D341Med (cell line): Measurements from ENCODE around the gene CABP4.
A peak's percentile ranks its signal among the peaks of the same experiment; 100 is the strongest.
"Not testable (repeated sequence)": the region's sequence is repeated elsewhere in the genome, so short reads cannot be mapped to it uniquely, and the experiment has no call there.

Experiments
- DNase-seq: peaks from one replicate; pipeline ENCODE4 v3.0.0; 2012; ENCODE audit warnings: low spot score

CABP4 gene

GRCh38 chr11:67419325-67420049 is 35.7 kb upstream of the CABP4 start:
- DNase-seq, result no peak

GRCh38 chr11:67420147-67420645 is 35.0 kb upstream of the CABP4 start:
- no peak for DNase-seq

DNA sequence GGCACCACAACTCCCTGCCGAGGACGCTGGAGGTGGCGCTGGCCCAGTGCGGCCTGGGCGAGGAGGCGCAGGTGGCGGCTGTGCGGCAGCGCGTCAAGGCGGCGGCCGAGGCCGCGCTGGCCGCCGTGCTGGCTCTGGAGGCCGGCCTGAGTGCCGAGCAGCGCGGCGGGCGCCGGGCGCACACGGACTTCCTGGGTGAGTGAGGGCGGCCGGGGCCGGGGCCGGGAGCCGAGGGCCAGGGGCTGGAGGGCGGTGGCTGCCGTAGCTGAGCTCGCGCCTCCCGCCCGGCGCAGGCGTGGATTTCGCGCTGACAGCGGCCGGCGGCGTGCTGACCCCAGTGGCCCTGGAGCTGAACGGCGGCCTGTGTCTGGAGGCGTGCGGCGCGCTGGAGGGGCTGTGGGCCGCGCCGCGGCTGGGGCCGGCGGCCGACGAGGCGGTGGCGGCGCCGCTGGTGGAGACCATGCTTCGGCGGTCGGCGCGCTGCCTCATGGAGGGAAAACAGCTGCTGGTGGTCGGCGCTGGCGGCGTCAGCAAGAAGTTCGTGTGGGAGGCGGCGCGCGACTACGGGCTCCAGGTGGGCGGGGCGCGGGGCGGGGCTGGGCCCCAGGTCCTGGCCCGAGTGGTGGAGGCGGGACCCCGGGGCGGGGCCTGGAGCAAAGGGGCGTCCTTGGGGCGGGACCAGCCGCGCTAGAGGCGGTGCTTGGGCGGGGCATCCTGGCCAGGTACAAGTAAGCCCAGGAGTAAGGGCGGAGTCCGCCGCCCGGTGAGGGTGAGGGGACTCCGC is 34.3 kb upstream of the CABP4 start:
- DNase-seq, result peak; percentile 98

DNA sequence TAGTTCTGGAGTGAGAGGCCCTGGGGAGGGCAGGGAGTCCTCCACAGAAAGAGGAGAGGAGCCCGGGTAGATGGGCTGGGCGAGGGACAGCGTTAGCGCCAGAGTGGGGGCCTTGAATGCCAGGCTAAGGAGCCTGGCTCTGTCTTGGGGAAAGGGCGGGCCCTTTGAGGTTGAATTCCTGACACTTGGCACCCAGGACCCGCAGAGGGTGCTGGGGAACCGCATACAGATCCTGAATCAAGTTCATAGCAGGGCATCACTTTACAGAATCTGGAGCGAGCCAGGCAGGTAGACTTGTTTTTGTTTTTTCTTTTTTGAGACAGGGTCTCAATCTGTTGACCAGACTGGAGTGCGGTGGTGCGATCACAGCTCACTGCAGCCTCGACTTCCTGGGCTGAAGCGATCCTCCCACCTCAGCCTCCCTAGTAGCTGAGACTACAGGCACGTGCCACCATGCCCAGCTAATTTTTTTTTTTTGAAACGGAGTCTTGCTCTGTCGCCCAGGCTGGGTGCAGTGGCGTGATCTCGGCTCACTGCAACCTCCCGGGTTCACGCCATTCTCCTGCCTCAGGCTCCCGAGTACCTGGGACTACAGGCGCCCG is 33.6 kb upstream of the CABP4 start:
- DNase-seq, result no peak

GRCh38 chr11:67422891-67423290 is 32.3 kb upstream of the CABP4 start:
- no peak for DNase-seq

GRCh38 chr11:67423466-67423865 is 31.7 kb upstream of the CABP4 start:
- DNase-seq, result no peak

DNA sequence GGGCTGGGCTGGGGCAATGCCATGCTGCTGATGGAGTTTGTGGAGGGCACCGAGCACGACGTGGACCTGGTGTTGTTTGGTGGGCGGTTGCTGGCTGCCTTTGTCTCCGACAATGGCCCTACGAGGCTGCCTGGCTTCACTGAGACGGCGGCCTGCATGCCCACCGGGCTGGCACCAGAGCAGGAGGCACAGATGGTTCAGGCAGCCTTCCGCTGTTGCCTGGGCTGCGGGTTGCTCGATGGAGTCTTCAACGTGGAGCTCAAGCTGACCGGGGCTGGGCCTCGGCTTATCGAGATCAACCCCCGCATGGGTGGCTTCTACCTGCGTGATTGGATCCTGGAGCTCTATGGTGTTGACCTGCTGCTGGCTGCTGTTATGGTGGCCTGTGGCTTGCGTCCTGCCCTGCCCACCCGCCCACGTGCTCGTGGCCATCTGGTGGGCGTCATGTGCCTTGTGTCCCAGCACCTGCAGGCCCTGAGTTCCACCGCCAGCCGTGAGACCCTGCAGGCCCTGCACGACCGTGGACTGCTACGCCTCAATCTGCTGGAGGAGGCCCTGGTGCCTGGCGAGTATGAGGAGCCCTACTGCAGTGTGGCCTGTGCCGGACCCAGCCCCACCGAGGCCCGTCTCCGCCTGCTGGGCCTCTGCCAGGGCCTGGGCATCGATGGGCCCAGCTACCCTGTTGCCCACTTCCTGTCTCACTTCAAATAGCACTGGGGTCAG is 31.1 kb upstream of the CABP4 start:
- no peak for DNase-seq

DNA sequence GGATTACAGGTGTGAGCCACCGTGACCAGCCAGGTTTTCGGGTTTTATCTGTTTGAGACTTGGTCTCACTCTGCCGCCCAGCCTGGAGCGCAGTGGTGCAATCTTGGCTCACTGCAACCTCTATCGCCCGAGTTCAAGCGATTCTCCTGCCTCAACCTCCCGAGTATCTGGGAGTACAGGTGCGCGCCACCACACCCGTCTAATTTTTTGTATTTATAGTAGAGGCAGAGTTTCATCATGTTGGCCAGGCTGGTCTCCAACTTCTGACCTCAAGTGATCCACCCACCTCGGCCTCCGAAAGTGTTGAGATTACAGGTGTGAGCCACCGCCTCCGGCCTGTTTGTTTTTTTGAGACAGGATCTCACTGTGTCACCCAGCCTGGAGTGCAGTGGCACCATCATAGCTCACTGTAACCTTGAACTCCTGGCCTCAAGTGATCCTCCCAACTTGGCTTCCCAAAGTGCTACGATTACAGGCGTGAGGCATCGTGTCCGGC is 27.7 kb upstream of the CABP4 start:
- not testable (repeated sequence) for DNase-seq

- DNase-seq, result peak; percentile 97
These were observed 26.8 kb upstream of the CABP4 start, which contains the start of gene RPS6KB2 for GRCh38 chr11:67428052-67429001. RPS6KB2 (plus strand) TSS chr11:67428494; CDS start chr11:67428546, 52 bp downstream.

DNA sequence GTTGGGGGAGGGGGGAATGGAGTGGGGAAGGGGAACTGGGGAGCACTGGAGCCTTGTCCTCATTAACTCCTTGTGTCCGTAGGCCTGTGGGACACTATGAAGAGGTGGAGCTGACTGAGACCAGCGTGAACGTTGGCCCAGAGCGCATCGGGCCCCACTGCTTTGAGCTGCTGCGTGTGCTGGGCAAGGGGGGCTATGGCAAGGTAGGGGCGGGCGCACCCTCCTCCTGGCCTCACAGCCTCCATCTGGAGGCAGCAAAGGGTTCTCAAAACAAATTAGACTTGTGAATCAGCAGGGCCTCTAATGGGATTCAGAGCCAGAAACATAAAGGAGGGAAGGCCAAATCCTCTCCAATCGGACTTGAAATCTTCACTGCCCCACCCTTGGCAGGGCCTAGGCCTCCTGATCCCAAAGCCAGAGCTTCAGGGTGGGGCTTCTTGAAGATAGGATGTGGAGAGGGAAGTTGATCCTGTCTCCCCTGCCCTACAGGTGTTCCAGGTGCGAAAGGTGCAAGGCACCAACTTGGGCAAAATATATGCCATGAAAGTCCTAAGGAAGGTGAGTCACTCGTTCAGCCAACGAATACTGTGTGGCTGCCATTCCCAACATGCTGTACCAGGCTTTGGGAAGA is 26.0 kb upstream of the CABP4 start:
- DNase-seq, result no peak

GRCh38 chr11:67429722-67430121 is 25.4 kb upstream of the CABP4 start:
- DNase-seq, result no peak

DNA sequence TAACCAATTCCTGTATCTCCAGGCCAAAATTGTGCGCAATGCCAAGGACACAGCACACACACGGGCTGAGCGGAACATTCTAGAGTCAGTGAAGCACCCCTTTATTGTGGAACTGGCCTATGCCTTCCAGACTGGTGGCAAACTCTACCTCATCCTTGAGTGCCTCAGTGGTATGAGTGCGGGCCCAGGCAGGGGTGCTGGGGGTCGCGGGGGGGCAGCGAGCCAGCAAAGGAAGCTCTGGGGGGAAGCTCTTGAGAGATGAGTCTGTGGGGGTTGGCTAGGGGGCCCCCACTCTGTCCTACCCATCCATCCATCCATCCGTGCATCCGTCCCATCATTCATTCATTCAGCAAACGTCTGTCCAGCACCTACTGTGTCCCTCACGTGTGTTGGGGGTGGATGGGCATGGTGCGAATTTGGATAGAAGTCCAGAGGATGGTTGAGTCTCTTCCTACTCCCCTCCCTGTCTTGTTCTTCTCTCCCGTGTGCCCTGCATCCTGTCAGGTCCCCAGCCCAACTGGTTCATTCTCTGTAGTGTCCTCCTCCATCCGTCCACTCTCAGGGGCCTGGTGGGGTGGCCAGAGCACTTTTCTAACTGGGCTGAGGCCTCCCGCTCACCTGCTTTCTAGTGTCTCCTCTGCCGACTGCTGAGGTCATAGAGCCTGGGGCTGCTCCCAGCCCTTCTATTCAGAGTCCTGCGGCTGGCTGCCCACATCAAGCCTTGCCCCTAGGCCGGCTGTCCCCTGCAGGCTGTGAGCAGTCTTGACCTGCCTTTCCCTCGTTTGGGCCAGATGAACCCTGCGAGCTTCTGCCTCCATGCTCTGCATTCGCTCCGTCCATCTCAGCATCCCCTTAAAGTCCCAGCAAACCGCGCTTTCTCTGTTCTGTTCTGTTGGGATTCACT is 23.6 kb upstream of the CABP4 start:
- no peak for DNase-seq

- DNase-seq, result no peak
These were observed 22.4 kb upstream of the CABP4 start for GRCh38 chr11:67432655-67433349.

DNA sequence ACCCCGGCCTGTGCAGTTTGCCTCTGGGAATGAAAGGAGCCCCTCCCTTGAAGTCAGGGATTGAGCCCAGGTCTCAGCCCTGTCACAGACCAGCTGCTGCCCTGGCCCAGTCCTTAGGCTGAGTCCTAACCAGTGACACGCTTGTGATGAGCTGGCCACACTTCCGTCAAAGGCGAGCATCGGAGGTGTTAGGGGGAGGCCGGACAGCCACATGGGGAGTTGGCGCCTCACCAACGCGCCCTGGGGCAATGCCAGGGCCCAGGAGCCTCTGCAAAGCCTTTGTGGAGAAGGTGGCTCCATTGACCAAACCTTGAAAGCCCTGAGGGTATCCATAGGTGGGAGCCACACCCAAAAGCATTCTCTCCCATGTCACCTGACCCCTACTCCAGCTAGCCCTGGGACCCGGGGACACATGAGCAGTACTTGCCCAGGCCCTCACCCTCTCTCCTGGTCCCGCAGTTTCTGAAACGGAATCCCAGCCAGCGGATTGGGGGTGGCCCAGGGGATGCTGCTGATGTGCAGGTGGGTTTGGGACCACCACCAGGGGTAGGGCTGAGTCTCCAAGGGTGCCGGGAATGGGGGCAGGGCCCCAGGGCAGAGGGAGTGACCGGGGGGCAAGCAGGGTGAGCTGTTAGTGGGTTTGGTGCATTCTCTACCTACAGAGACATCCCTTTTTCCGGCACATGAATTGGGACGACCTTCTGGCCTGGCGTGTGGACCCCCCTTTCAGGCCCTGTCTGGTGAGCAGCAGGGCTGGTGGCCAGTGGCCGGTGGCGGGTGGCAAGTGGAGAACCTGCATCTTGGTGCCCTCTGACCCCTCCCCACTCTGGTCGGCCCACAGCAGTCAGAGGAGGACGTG is 21.4 kb upstream of the CABP4 start:
- no peak for DNase-seq

- no peak for DNase-seq
These were observed 20.7 kb upstream of the CABP4 start for GRCh38 chr11:67434395-67434881.

DNA sequence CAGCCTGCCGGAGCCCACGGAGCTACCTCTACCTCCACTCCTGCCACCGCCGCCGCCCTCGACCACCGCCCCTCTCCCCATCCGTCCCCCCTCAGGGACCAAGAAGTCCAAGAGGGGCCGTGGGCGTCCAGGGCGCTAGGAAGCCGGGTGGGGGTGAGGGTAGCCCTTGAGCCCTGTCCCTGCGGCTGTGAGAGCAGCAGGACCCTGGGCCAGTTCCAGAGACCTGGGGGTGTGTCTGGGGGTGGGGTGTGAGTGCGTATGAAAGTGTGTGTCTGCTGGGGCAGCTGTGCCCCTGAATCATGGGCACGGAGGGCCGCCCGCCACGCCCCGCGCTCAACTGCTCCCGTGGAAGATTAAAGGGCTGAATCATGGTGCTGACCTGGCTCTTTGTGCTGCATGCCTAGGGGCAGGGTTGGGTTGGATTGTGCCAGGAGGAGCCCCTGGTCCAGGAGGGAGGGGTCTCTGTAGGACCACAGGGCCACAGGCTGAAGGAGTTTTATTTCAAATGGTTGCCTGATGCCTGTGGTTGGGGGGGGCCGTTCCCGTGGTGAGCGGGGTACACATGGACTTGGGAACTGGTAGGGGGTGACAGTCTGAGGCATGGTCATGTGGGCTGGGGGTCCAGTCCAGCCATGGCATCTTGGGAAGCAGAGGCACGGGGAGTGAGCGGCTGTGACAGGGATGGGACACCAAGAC is 20.0 kb upstream of the CABP4 start:
- no peak for DNase-seq
